ENCODE data around the gene AADACL2. TPM values are rescaled to one million over a fixed set of nuclear protein-coding genes. Genes with fewer than 3 reads are reported as not detected.

The AADACL2 gene
- polyA plus RNA-seq, 1 of the 3 experiments (the other 2 are of a cell fraction): not detected

DNA sequence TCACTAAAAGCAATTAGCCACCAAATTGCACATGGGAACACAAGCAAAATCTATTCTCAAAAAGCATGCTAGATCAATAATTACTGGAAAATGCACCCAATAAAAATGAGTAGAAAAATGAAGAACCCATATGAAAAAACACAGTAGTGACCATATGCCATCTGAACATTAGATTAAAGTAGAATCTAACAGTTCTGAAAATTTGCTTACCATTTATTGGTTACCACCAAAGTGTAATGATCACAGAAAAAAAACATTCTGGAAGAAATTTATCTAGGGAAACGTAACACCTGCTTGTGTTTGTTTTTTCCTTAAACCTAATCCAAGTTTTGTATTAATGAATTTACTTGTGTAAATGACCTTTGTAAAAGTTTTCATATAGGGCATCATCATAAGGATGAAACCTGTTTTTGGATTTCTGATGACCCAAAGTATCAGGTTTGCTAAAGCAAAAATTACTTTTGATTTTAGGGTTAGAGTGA, 42.6 kb downstream of the AADACL2 start:
- ChIA-PET CTCF (no interaction called here), POLR2A (no interaction called here)
- Histone ChIP-seq H2AFZ (ENCODE audit: low read depth) (no peak overlapping the region), H3K9me2 (no peaks in the 10 kb centered on the region), H3K9ac (no peak overlapping the region), H3K4me3 (ENCODE audit: low read depth in 2 of 2, low read length in 1 of 2) (no peak overlapping the region), H3K79me2 (ENCODE audit: insufficient read depth) (peaks cover 69% of the 10 kb centered on the region), H3F3A (replicated peaks; ENCODE audit: insufficient read depth) (no peaks in the 10 kb centered on the region), H3K4me1 (ENCODE audit: control insufficient read depth in 1 of 2, insufficient read depth in 2 of 2, low read depth in 1 of 2, low read length in 1 of 2) (peaks cover 0 to 5% of the 10 kb centered on the region in 2 experiments; a peak in 2 of 4 replicates), H3K36me3 (replicated peaks in 1 of 2; ENCODE audit: control insufficient read depth in 1 of 2, insufficient read depth in 2 of 2, low read length in 1 of 2) (peaks cover 0 to 16% of the 10 kb centered on the region in 2 experiments), H3K9me3 (no peaks in the 10 kb centered on the region), H4K20me1 (ENCODE audit: insufficient read depth) (no peaks in the 10 kb centered on the region), H3K27me3 (ENCODE audit: insufficient read depth) (no peaks in the 10 kb centered on the region), H3K27ac (ENCODE audit: low read depth in 2 of 2, low read length in 1 of 2) (peak overlapping the region in 1 of 2 experiments; percentile 17; a peak in 1 of 4 replicates), H3K4me2 (no peak overlapping the region)
- 41% methylated on average over 1 of the region's 1 CpG for WGBS (ENCODE audit: low lambda C conversion rate)
- DNase-seq: no peak
- no peak for TF ChIP-seq GABPA (IDR thresholded peaks at IDR 0.05; ENCODE audit: low read depth)
- TF ChIP-seq SIN3A (IDR thresholded peaks at IDR 0.05; ENCODE audit: borderline replicate concordance, low read depth, low read length): no peak
- TF ChIP-seq TEAD4 (IDR thresholded peaks at IDR 0.05; ENCODE audit: borderline replicate concordance, insufficient read depth): no peak
- TF ChIP-seq, protein P1, sequence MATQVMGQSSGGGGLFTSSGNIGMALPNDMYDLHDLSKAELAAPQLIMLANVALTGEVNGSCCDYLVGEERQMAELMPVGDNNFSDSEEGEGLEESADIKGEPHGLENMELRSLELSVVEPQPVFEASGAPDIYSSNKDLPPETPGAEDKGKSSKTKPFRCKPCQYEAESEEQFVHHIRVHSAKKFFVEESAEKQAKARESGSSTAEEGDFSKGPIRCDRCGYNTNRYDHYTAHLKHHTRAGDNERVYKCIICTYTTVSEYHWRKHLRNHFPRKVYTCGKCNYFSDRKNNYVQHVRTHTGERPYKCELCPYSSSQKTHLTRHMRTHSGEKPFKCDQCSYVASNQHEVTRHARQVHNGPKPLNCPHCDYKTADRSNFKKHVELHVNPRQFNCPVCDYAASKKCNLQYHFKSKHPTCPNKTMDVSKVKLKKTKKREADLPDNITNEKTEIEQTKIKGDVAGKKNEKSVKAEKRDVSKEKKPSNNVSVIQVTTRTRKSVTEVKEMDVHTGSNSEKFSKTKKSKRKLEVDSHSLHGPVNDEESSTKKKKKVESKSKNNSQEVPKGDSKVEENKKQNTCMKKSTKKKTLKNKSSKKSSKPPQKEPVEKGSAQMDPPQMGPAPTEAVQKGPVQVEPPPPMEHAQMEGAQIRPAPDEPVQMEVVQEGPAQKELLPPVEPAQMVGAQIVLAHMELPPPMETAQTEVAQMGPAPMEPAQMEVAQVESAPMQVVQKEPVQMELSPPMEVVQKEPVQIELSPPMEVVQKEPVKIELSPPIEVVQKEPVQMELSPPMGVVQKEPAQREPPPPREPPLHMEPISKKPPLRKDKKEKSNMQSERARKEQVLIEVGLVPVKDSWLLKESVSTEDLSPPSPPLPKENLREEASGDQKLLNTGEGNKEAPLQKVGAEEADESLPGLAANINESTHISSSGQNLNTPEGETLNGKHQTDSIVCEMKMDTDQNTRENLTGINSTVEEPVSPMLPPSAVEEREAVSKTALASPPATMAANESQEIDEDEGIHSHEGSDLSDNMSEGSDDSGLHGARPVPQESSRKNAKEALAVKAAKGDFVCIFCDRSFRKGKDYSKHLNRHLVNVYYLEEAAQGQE (IDR thresholded peaks at IDR 0.05; ENCODE audit: low read depth, low read length): no peak
- TF ChIP-seq SMC3 (IDR thresholded peaks at IDR 0.05; ENCODE audit: low read depth, low read length): no peak
- TF ChIP-seq, protein P2, sequence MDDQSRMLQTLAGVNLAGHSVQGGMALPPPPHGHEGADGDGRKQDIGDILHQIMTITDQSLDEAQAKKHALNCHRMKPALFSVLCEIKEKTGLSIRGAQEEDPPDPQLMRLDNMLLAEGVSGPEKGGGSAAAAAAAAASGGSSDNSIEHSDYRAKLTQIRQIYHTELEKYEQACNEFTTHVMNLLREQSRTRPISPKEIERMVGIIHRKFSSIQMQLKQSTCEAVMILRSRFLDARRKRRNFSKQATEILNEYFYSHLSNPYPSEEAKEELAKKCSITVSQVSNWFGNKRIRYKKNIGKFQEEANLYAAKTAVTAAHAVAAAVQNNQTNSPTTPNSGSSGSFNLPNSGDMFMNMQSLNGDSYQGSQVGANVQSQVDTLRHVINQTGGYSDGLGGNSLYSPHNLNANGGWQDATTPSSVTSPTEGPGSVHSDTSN (IDR thresholded peaks at IDR 0.05): no peak
- no peak for TF ChIP-seq RAD21 (IDR thresholded peaks at IDR 0.05; ENCODE audit: low read length)
- no peak for TF ChIP-seq FOXJ3 (CRISPR knock-in tag; IDR thresholded peaks at IDR 0.05)
- TF ChIP-seq, protein P3, sequence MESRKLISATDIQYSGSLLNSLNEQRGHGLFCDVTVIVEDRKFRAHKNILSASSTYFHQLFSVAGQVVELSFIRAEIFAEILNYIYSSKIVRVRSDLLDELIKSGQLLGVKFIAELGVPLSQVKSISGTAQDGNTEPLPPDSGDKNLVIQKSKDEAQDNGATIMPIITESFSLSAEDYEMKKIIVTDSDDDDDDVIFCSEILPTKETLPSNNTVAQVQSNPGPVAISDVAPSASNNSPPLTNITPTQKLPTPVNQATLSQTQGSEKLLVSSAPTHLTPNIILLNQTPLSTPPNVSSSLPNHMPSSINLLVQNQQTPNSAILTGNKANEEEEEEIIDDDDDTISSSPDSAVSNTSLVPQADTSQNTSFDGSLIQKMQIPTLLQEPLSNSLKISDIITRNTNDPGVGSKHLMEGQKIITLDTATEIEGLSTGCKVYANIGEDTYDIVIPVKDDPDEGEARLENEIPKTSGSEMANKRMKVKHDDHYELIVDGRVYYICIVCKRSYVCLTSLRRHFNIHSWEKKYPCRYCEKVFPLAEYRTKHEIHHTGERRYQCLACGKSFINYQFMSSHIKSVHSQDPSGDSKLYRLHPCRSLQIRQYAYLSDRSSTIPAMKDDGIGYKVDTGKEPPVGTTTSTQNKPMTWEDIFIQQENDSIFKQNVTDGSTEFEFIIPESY (IDR thresholded peaks at IDR 0.05; ENCODE audit: borderline replicate concordance, low read depth): no peak
- TF ChIP-seq POLR2AphosphoS5 (IDR thresholded peaks at IDR 0.05; ENCODE audit: low read depth, low read length): no peak
- TF ChIP-seq, protein P4, sequence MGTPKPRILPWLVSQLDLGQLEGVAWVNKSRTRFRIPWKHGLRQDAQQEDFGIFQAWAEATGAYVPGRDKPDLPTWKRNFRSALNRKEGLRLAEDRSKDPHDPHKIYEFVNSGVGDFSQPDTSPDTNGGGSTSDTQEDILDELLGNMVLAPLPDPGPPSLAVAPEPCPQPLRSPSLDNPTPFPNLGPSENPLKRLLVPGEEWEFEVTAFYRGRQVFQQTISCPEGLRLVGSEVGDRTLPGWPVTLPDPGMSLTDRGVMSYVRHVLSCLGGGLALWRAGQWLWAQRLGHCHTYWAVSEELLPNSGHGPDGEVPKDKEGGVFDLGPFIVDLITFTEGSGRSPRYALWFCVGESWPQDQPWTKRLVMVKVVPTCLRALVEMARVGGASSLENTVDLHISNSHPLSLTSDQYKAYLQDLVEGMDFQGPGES (IDR thresholded peaks at IDR 0.05; ENCODE audit: low read depth, low read length): no peak
- TF ChIP-seq YY1 (IDR thresholded peaks at IDR 0.05; ENCODE audit: low read depth): no peak
- TF ChIP-seq RFX5 (IDR thresholded peaks at IDR 0.05; ENCODE audit: low read length): no peak
- TF ChIP-seq RXRA (IDR thresholded peaks at IDR 0.05; ENCODE audit: borderline replicate concordance, low read depth): no peak
- TF ChIP-seq TAF1 (IDR thresholded peaks at IDR 0.05; ENCODE audit: borderline replicate concordance, low read depth, low read length): no peak
